ENCODE measurements around the gene COL4A3.

The COL4A3 gene

DNA sequence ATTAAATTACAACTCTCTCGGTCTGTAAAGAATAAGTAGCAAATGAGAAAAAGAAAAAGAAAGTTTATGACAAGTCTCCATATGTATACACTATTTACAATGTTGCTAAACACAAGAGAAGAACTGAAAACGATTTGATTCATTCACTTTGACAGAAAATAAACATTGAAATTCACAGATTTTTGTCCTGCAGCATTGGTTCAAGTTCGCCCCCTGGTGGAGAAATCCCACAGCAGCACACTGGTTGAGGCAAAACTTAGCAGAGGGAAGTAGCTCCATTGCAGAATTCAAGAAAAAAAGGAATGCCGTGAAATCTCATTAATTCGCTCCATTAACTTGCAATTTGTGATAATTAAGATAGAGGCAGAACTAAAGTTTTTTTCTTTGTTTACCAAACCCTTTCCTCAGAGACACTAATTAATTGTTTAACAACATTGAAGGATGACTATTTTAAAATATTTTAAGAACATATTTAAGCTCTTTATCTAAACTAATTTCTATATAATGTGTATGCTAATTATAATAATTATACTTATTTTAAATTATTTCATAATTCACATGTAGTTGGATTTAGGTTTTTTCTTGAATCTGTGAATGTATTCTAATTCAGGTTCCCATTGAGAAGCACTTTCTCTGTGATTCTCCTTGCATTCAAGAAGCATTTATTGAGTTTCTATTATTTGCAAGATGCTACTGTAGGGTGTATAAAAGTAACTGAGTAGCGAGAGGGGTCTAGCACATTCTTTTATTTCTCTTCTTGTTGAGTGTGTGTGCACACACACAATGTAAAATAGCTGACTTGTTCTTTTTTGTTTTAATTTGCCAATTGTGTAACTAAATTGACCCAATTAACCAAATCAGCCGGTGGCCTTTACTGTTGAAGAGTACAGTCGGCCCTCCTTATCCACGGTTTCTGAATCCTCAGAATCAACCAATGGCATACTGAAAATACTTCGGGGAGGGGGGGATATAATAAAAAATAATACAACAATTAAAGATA lies 74.1 kb downstream of the COL4A3 start:
- no peak overlapping the region for H3K27ac ChIP-seq (ENCODE audit: low read depth, low read length)
- H3K4me3 ChIP-seq (ENCODE audit: low read depth, low read length) = no peak overlapping the region
- peaks cover 18% of the 10 kb centered on the region for H3K4me1 ChIP-seq (ENCODE audit: control insufficient read depth, insufficient read depth, low read length)
- no peaks in the 10 kb centered on the region for H3K36me3 ChIP-seq (ENCODE audit: control insufficient read depth, insufficient read depth, low read length)
- H3K9ac ChIP-seq (ENCODE audit: low read length) = no peak overlapping the region
- H3K9me3 ChIP-seq (ENCODE audit: control insufficient read depth, insufficient read depth, low read depth, low read length) = no peaks in the 10 kb centered on the region
- no peaks in the 10 kb centered on the region for H3K27me3 ChIP-seq (ENCODE audit: control insufficient read depth, insufficient read depth, low read length)

GRCh38 chr2:227241005-227241404 lies 76.6 kb downstream of the COL4A3 start:
- Histone ChIP-seq H3K27ac (ENCODE audit: low read depth, low read length) (no peak overlapping the region), H3K36me3 (ENCODE audit: control insufficient read depth, insufficient read depth, low read length) (no peaks in the 10 kb centered on the region), H3K9ac (ENCODE audit: low read length) (no peak overlapping the region), H3K4me1 (ENCODE audit: control insufficient read depth, insufficient read depth, low read length) (peaks cover 11% of the 10 kb centered on the region), H3K27me3 (ENCODE audit: control insufficient read depth, insufficient read depth, low read length) (no peaks in the 10 kb centered on the region), H3K9me3 (ENCODE audit: control insufficient read depth, insufficient read depth, low read depth, low read length) (no peaks in the 10 kb centered on the region), H3K4me3 (ENCODE audit: low read depth, low read length) (no peak overlapping the region)

- no peaks in the 10 kb centered on the region for H3K9me3 ChIP-seq (ENCODE audit: control insufficient read depth, insufficient read depth, low read depth, low read length)
- H3K27ac ChIP-seq (ENCODE audit: low read depth, low read length) = no peak overlapping the region
- H3K4me3 ChIP-seq (ENCODE audit: low read depth, low read length) = no peak overlapping the region
- no peaks in the 10 kb centered on the region for H3K27me3 ChIP-seq (ENCODE audit: control insufficient read depth, insufficient read depth, low read length)
- no peak overlapping the region for H3K9ac ChIP-seq (ENCODE audit: low read length)
- H3K36me3 ChIP-seq (ENCODE audit: control insufficient read depth, insufficient read depth, low read length) = no peaks in the 10 kb centered on the region
- H3K4me1 ChIP-seq (ENCODE audit: control insufficient read depth, insufficient read depth, low read length) = no peaks in the 10 kb centered on the region
Observed at GRCh38 chr2:227248876-227249275, 84.5 kb downstream of the COL4A3 start.

- no peak overlapping the region for H3K9ac ChIP-seq (ENCODE audit: low read length)
- H3K4me3 ChIP-seq (ENCODE audit: low read depth, low read length) = no peak overlapping the region
- H3K4me1 ChIP-seq (ENCODE audit: control insufficient read depth, insufficient read depth, low read length) = no peaks in the 10 kb centered on the region
- no peak overlapping the region for H3K27ac ChIP-seq (ENCODE audit: low read depth, low read length)
- no peaks in the 10 kb centered on the region for H3K36me3 ChIP-seq (ENCODE audit: control insufficient read depth, insufficient read depth, low read length)
- H3K27me3 ChIP-seq (ENCODE audit: control insufficient read depth, insufficient read depth, low read length) = no peaks in the 10 kb centered on the region
- H3K9me3 ChIP-seq (ENCODE audit: control insufficient read depth, insufficient read depth, low read depth, low read length) = no peaks in the 10 kb centered on the region
Observed at GRCh38 chr2:227252831-227253230, 88.4 kb downstream of the COL4A3 start.

DNA sequence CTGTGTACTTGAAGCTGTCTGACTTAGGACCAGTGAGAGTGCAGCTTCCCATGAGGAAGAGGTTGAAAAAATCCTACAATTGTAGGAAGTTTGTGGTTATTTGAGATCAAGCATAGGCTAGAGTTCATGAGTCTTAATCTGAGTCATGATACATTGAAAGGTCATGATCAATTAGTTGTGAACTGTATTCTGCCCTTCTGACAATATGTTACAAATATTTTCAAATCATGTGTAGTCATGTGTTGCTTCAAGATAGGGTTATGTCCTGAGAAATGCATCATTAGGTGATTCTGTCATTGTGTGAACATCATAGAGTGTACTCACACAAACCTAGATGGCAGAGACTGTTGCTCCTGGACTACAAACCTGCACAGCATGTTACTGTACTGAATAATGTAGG lies 92.2 kb downstream of the COL4A3 start:
- Histone ChIP-seq H3K9ac (ENCODE audit: low read length) (no peak overlapping the region), H3K4me3 (ENCODE audit: low read depth, low read length) (no peak overlapping the region), H3K9me3 (ENCODE audit: control insufficient read depth, insufficient read depth, low read depth, low read length) (0 out of 2 replicates have a peak, but pooled peaks cover 4% of the 10 kb centered on the region), H3K4me1 (ENCODE audit: control insufficient read depth, insufficient read depth, low read length) (no peaks in the 10 kb centered on the region), H3K27ac (ENCODE audit: low read depth, low read length) (no peak overlapping the region), H3K27me3 (ENCODE audit: control insufficient read depth, insufficient read depth, low read length) (no peaks in the 10 kb centered on the region), H3K36me3 (ENCODE audit: control insufficient read depth, insufficient read depth, low read length) (no peaks in the 10 kb centered on the region)

DNA sequence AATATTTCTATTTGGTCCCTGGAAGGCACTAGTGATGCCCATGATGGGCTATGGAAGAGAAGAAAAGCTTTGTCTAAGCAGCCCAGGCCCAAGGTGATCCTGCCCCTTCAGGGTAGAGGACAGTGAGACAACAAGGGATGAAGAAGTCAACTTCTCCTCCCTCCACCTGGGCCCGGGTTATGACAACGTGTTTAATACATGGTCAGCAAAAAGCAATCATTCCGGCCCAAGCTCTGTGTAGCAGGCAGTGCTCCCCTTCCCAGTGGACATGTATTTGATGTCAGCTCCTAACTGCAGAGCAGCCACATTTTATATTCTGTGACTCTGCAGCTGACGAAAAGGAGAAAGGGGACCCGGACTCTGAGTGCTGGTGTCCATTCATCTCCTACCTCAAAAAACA lies 93.4 kb downstream of the COL4A3 start:
- H3K27me3 ChIP-seq (ENCODE audit: control insufficient read depth, insufficient read depth, low read length) = no peaks in the 10 kb centered on the region
- H3K27ac ChIP-seq (ENCODE audit: low read depth, low read length) = no peak overlapping the region
- no peak overlapping the region for H3K9ac ChIP-seq (ENCODE audit: low read length)
- 0 out of 2 replicates have a peak, but pooled peaks cover 4% of the 10 kb centered on the region for H3K9me3 ChIP-seq (ENCODE audit: control insufficient read depth, insufficient read depth, low read depth, low read length)
- no peak overlapping the region for H3K4me3 ChIP-seq (ENCODE audit: low read depth, low read length)
- H3K4me1 ChIP-seq (ENCODE audit: control insufficient read depth, insufficient read depth, low read length) = no peaks in the 10 kb centered on the region
- H3K36me3 ChIP-seq (ENCODE audit: control insufficient read depth, insufficient read depth, low read length) = no peaks in the 10 kb centered on the region

DNA sequence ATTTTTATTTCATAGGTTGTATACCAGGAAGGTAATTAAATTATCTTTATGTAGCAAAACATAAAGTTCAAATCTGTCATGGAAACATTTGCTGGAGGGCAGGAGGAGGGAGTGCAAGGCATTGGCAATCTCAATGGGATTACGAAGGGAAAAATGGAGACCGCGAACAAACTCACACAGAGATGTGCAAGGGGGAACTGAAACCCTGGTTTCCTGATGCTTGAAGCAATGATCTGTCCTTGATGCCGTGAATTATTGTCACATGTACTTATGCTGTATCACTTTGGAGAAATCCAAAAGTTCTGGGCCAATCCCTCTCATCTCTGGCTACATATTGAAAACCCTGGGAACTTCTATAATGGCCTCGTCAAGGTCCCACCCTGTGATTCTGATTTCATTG lies 95.6 kb downstream of the COL4A3 start:
- no peak overlapping the region for H3K9ac ChIP-seq (ENCODE audit: low read length)
- no peak overlapping the region for H3K27ac ChIP-seq (ENCODE audit: low read depth, low read length)
- H3K9me3 ChIP-seq (ENCODE audit: control insufficient read depth, insufficient read depth, low read depth, low read length) = 0 out of 2 replicates have a peak, but pooled peaks cover 4% of the 10 kb centered on the region
- H3K4me1 ChIP-seq (ENCODE audit: control insufficient read depth, insufficient read depth, low read length) = no peaks in the 10 kb centered on the region
- no peak overlapping the region for H3K4me3 ChIP-seq (ENCODE audit: low read depth, low read length)
- H3K36me3 ChIP-seq (ENCODE audit: control insufficient read depth, insufficient read depth, low read length) = no peaks in the 10 kb centered on the region
- H3K27me3 ChIP-seq (ENCODE audit: control insufficient read depth, insufficient read depth, low read length) = no peaks in the 10 kb centered on the region

- Histone ChIP-seq H3K9ac (ENCODE audit: low read length) (no peak overlapping the region), H3K27ac (ENCODE audit: low read depth, low read length) (no peak overlapping the region), H3K36me3 (ENCODE audit: control insufficient read depth, insufficient read depth, low read length) (no peaks in the 10 kb centered on the region), H3K4me1 (ENCODE audit: control insufficient read depth, insufficient read depth, low read length) (peaks cover 2% of the 10 kb centered on the region; the same call in 1 of the 2 replicates), H3K4me3 (ENCODE audit: low read depth, low read length) (no peak overlapping the region), H3K9me3 (ENCODE audit: control insufficient read depth, insufficient read depth, low read depth, low read length) (no peaks in the 10 kb centered on the region), H3K27me3 (ENCODE audit: control insufficient read depth, insufficient read depth, low read length) (no peaks in the 10 kb centered on the region)
Observed at GRCh38 chr2:227267410-227268115, 103.1 kb downstream of the COL4A3 start.

GRCh38 chr2:227280895-227281294 lies 116.5 kb downstream of the COL4A3 start:
- H3K4me3 ChIP-seq (ENCODE audit: low read depth, low read length) = no peak overlapping the region
- no peaks in the 10 kb centered on the region for H3K27me3 ChIP-seq (ENCODE audit: control insufficient read depth, insufficient read depth, low read length)
- no peaks in the 10 kb centered on the region for H3K9me3 ChIP-seq (ENCODE audit: control insufficient read depth, insufficient read depth, low read depth, low read length)
- H3K36me3 ChIP-seq (ENCODE audit: control insufficient read depth, insufficient read depth, low read length) = no peaks in the 10 kb centered on the region
- no peak overlapping the region for H3K9ac ChIP-seq (ENCODE audit: low read length)
- no peak overlapping the region for H3K27ac ChIP-seq (ENCODE audit: low read depth, low read length)
- H3K4me1 ChIP-seq (ENCODE audit: control insufficient read depth, insufficient read depth, low read length) = no peaks in the 10 kb centered on the region

- no peaks in the 10 kb centered on the region for H3K27me3 ChIP-seq (ENCODE audit: control insufficient read depth, insufficient read depth, low read length)
Observed at GRCh38 chr2:227285741-227286236, 121.4 kb downstream of the COL4A3 start.

GRCh38 chr2:227287771-227288170 lies 123.3 kb downstream of the COL4A3 start:
- no peak overlapping the region for H3K9ac ChIP-seq (ENCODE audit: low read length)
- no peak overlapping the region for H3K27ac ChIP-seq (ENCODE audit: low read depth, low read length)
- H3K9me3 ChIP-seq (ENCODE audit: control insufficient read depth, insufficient read depth, low read depth, low read length) = no peaks in the 10 kb centered on the region
- no peak overlapping the region for H3K4me3 ChIP-seq (ENCODE audit: low read depth, low read length)
- no peaks in the 10 kb centered on the region for H3K36me3 ChIP-seq (ENCODE audit: control insufficient read depth, insufficient read depth, low read length)
- no peaks in the 10 kb centered on the region for H3K4me1 ChIP-seq (ENCODE audit: control insufficient read depth, insufficient read depth, low read length)
- no peaks in the 10 kb centered on the region for H3K27me3 ChIP-seq (ENCODE audit: control insufficient read depth, insufficient read depth, low read length)

More at GRCh38 chr2:227285741-227286236, 121.4 kb downstream of the COL4A3 start:
- Histone ChIP-seq H3K4me1 (ENCODE audit: control insufficient read depth, insufficient read depth, low read length) (no peaks in the 10 kb centered on the region), H3K27ac (ENCODE audit: low read depth, low read length) (no peak overlapping the region), H3K36me3 (ENCODE audit: control insufficient read depth, insufficient read depth, low read length) (no peaks in the 10 kb centered on the region), H3K4me3 (ENCODE audit: low read depth, low read length) (no peak overlapping the region), H3K9ac (ENCODE audit: low read length) (no peak overlapping the region), H3K9me3 (ENCODE audit: control insufficient read depth, insufficient read depth, low read depth, low read length) (no peaks in the 10 kb centered on the region)
